HG03378 (cell line): ENCODE data around the gene DKKL1.

Experiments
- ATAC-seq: cut with Tn5 transposase; IDR thresholded peaks from one replicate; pipeline ENCODE4 v1.9.1; 2021; ENCODE audit warnings: mild to moderate bottlenecking, moderate library complexity; ENCODE audit not compliant: unreplicated experiment

The DKKL1 gene

DNA sequence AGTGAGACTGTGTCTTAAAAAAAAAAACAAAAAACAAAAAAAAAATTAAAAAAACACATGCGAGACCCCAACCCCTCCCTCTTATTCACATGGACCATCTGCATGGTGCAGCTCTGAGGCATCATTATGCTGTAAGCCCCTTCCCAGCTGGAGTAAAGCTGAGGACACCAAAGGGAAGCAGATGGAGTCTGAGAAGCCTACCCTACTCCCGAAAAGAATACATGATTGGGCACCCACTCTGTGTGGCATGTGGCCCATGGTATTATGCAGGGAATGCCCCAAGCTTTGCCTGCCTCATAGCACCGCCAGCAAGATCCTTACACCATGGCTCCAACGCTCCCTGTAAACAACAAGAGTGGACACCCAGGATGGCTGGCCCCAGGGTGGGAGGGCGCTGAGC, 54.8 kb downstream of the DKKL1 start:
- ATAC-seq = no peak

DNA sequence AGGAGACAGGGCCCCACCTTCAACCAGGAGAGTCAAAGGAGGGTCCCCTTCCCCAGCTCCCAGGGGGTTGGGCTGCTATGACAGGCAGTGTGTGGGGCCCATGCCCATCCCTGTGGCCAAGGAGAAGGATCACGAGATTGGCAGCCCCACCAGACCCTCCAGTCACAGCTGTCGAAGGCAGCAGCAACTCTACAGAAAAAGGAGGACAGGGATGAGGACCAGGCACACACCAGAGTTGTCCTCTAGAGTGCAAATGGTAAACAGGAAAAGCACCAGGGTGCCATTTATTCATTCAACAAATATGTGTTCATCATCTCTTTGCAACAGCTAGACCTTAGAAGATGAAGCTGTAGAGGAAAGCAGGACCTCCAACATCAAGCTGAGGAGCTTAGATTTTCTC, 55.5 kb downstream of the DKKL1 start:
- ATAC-seq = no peak

DNA sequence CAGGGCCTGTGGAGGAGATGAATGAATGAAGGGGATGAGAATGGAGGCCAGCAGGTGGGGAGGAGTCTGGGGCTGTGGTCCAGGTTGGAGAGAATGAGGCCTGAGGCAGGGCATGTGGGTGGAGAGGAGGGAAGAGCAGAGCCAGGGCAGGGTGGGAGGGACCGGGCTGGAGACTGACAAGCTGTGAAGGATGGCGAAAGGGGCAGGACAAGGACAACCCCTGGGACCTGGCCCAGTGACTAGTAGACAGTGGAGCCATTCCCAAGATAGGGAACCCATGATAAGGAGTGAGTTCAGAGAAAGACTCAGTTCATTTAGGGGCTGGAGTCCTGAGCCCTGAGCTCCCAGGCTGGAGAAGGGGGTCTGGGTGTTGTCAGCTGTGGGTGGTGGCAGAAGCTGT, 56.5 kb downstream of the DKKL1 start:
- ATAC-seq = no peak

DNA sequence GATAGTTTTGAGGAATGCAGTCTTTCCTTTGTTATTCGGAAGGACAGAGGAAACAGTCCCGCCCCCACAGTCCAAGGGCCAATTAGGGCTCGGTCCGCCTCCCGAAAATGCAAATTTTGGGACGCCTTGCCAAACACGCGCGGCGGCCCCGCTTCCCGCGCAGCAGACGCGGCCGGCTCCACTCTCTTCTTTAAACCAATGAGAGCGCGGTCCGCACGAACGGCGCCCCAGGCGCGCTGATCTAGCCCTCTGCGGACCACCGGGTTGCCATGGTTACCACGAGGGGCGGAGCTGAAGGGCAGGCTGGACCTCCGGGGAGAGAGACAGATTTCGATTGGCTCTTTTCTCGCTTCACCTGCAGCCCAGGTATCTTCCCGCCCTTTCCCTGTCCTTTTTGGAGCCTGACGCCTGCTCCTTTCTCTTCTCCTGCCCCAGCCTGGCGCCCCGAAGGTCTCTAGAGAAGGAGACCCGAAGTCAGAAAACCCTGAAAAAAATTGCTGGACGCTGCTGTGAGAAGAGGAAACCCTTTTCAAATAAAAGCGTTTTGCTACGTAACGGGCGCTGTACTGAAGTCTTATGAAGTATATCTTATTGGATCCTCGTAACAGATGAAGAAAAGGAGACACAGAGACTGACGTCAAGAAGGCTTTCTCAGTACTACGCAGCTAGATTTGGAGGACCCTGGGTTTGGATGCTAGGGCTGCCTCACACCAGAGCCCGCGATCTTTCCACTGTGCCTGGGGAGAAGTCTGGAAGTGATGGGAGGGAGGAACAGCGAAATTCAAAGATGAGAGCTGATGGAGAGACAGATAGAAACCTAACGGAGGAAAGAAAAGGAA, 57.6 kb downstream of the DKKL1 start:
- ATAC-seq = no peak

DNA sequence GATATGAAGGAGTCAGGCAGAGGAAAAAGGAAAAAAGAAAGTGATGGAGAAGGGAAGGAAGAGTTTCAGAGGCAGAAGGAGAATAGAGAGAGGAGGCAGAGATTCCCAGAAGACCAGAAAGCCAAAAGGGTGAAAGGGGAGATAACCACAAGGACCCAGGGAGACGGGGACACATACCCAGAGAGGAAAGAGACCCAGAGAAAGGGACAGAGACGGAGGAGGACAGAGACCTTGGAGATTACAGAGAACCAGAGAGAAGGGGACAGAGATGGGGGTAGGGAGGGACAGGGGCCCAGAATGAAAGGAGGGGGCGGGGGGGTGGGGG, 58.2 kb downstream of the DKKL1 start:
- no peak for ATAC-seq

DNA sequence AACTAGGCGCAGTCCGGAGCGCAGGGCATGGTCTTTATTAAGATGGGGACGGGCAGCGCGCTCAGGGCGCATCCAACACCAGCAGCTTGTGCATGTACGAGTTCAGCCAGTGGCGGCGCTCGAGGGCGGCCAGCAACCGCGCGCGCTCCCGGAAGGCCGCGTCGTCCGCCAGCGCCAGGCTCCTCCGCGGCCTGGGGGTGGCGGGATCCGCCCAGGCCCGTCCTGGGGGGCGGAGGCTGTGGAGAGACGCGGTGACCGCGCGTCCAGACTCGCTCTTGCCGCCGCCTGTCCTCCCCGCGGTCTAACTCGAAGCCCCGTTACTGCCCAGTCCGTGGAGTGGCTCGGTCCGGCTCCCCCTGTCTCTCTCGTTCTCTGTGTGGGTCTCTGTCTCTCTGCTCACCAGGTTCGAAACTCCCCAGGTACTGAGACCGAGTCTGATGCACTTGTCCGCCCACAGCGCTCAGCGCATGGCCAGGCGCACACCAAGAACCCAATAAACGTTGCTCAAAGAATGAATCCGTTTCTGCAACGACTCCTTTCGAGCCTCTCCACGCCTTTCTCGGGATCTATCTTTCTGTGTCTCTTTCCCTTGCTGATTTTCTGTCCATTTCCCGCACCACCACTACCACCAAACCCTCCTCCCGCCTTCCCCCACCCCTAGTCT, 58.9 kb downstream of the DKKL1 start:
- ATAC-seq = no peak

DNA sequence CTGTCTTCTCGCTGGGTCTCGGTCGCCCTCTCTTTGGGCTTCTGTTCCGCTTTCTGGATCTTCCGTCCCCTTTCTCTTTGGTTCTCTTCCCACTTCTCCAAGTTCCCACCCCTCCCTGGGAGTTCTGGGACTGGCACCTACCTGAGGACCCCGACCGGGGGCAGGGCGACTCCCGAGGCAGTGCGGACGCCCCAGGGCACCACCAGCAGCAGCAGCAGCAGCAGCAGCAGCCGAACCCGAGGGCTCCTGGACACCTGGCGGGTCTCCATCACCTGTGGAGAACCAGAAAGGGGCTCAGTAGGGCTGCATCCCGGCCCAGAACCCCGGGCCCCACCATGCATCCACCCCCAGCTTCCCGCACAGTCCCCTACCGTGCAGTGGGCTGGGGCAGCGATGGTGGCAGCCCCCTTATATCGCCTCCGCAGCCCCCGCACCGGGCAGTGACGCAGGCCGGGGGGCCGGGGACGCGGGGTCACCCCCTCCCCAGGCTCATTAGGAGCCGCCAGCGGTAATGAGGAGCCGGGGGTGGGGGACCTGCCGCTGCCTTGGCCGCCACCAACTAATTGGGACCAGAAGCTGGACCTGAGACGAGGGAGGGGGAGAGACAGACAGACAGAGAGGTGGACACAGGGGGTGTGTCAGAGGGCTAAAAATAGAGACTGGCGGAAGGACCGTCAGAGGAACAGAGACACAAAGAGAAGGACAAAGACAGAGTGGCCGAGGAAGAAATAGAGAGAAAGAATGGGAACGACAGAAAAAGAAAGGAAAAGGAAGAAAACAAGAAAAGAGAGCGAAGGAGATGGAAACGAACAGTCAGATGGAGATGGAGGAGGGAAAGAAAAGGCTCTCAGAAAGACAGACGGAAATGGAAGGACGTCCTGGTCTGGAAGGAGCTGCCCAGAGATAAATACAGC, 59.7 kb downstream of the DKKL1 start, which contains the start of gene PTH2:
PTH2 (minus strand) TSS at position 371 of the 914 bp plus-strand sequence; CDS start at position 269, 102 bp downstream.
- ATAC-seq = no peak

DNA sequence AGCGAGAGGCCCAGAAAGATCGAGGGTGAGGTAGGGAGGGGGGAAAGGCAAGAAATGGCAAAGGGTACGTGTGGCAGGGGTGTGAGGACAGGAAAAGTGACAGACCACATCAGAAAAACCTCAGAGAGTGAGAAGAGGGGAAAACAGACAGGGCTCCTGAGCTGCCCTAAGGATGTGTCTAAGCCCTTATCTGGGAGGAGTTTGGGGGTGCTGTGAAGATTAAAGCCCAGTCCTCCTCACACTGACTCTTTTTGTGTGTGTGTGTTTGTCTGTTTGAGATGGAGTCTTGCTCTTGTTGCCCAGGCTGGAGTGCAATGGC, 60.3 kb downstream of the DKKL1 start:
- ATAC-seq = no peak
